Upper lobe of left lung (tissue), 6 donors: ENCODE data around the gene FGF9. TPM values are rescaled to one million over a fixed set of nuclear protein-coding genes. Genes with fewer than 3 reads are reported as not detected.
A peak's percentile ranks its signal among the peaks of the same experiment; 100 is the strongest.

Source experiments
- ATAC-seq, 2 donors: fragments of 200-7000 bp; cut with Tn5 transposase; one replicate each; pipeline ENCODE4 v1.9.1; 2022; ENCODE audit warnings: mild to moderate bottlenecking in 2 of 2, moderate library complexity in 2 of 2; ENCODE audit not compliant: low FRiP score in 2 of 2
- DNase-seq, 2 donors: peaks; one replicate each; pipeline ENCODE4 v3.0.0-alpha.2; 2019 to 2020
- H3K27ac ChIP-seq, 4 donors: fragments of 200-600 bp; sonication (generic); one replicate each; pipeline ENCODE4 v1.5.1; 2016 to 2019
- H3K27me3 ChIP-seq, 4 donors: fragments of 200-600 bp; sonication (generic); one replicate each; pipeline ENCODE4 v1.5.1; 2017 to 2019
- H3K36me3 ChIP-seq, 4 donors: fragments of 200-600 bp; sonication (generic); one replicate each; pipeline ENCODE4 v1.5.1; 2016 to 2019
- H3K4me1 ChIP-seq, 4 donors: fragments of 200-600 bp; sonication (generic); one replicate each; pipeline ENCODE4 v1.5.1; 2018 to 2019
- H3K4me3 ChIP-seq, 4 donors: fragments of 200-600 bp; sonication (generic); one replicate each; pipeline ENCODE4 v1.5.1; 2017 to 2019; ENCODE audit warnings: mild to moderate bottlenecking in 2 of 4, moderate library complexity in 1 of 4
- H3K9me3 ChIP-seq, 4 donors: fragments of 200-600 bp; sonication (generic); one replicate each; pipeline ENCODE4 v1.5.1; 2018 to 2019
- CTCF ChIP-seq, 6 experiments: fragments of 450-650 bp in 4 of 6; fragments of 200-600 bp in 2 of 6; sonication (generic) in 2 of 6; IDR thresholded peaks; one replicate each; pipeline ENCODE4 v1.5.1; 2016 to 2019; ENCODE audit warnings: antibody characterized with exemption in 6 of 6
- EP300 ChIP-seq, 4 donors: sonication (generic); formaldehyde crosslinking; IDR thresholded peaks; one replicate each; pipeline ENCODE4 v1.5.1; 2017; ENCODE audit warnings: antibody characterized with exemption in 4 of 4, control low read depth in 2 of 4
- POLR2A ChIP-seq, 4 donors: fragments of 450-650 bp; IDR thresholded peaks; one replicate each; pipeline ENCODE4 v1.5.1; 2016 to 2017; ENCODE audit warnings: antibody characterized with exemption in 4 of 4, mild to moderate bottlenecking in 2 of 4
- POLR2AphosphoS5 ChIP-seq, 2 donors: sonication (generic); formaldehyde crosslinking; IDR thresholded peaks; one replicate each; pipeline ENCODE4 v1.5.1; 2017; ENCODE audit warnings: antibody characterized with exemption in 2 of 2
- WGBS, 2 donors: methylation state at CpG; one replicate each; pipeline ENCODE4 v1.1.5; 2017 to 2018; 5-methylcytosine and 5-hydroxymethylcytosine counted together
- total RNA-seq, 6 donors: library from RNA; depleted of rRNA in 4 of 6; stranded (reverse); fragments of >200 nt in 4 of 6; gene quantifications; one replicate each; pipeline versions ENCODE4 v1.1.0 to v1.2.1, GENCODE V29; 2016 to 2021
- donor health status: DM: no; HTN: no; CAD: no; lungs with moderate emphysema.
- donor health status: DM: no; HTN: yes; CAD: no; lungs with severe emphysema.

The FGF9 gene
- total RNA-seq, 6 donors from 2014 or later, result 0.11 to 3.6 (median 0.79) TPM; not detected in 1

DNA sequence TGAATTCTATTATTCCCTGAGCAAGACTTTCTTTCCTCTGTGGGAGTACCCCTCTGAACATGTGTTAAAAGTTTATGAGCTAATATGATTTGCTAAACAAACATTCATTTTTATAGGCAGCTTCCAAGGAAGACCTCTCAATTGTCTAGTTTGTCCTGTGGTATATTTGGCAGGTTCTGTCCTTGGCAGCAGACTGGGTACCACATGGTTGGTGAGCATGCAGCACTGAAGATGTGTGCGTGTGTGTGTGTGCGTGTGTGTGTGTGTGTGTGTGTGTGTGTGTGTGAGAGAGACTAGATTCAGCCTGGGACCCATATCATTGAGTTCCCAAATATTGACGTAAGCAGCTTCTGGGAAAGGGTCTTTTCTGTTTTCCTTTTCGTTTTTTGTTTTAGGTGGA, 24.0 kb downstream of the FGF9 start:
- H3K4me1 ChIP-seq, result peaks cover 0 to 13% (median 2%) of the 10 kb centered on the region in 4 donors
- WGBS, 2 donors, result 78 to 86% methylated on average over 4 of the region's 4 CpGs
- ATAC-seq, result no peak
- H3K9me3 ChIP-seq, result no peaks in the 10 kb centered on the region
- no peak overlapping the region for H3K27ac ChIP-seq
- no peaks in the 10 kb centered on the region for H3K36me3 ChIP-seq
- no peak overlapping the region for H3K4me3 ChIP-seq
- no peak for TF ChIP-seq POLR2AphosphoS5 (IDR thresholded peaks at IDR 0.05)
- no peak for TF ChIP-seq POLR2A (IDR thresholded peaks at IDR 0.05)
- TF ChIP-seq CTCF (IDR thresholded peaks at IDR 0.05), result no peak
- TF ChIP-seq EP300 (IDR thresholded peaks at IDR 0.05), result no peak
- H3K27me3 ChIP-seq, result no peaks in the 10 kb centered on the region
- DNase-seq, result no peak

DNA sequence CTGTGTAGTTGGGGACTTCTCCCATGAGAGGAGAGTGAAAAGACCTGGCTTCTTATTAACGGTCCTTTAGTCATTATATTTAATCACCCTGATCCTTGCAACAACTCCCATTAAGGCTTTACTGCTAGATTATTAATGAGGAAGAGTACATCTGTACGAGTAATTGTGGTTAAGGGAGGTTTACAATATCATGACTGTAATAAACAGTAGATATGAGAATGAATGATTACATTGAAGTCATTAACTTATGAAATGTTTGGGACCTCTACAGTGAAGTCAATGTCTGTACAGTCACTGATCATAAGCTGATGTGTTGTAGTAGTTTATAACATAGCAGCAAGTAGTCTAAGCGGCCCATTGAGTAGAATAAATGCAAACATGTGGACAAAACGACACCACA, 24.7 kb downstream of the FGF9 start:
- Histone ChIP-seq H3K9me3 (no peaks in the 10 kb centered on the region), H3K36me3 (no peaks in the 10 kb centered on the region), H3K27me3 (no peaks in the 10 kb centered on the region), H3K27ac (no peak overlapping the region), H3K4me1 (peaks cover 0 to 13% (median 2%) of the 10 kb centered on the region in 4 donors), H3K4me3 (no peak overlapping the region)
- DNase-seq, result no peak
- WGBS, 2 donors, result 80 to 88% methylated on average over 4 of the region's 4 CpGs
- no peak for ATAC-seq
- TF ChIP-seq CTCF (IDR thresholded peaks at IDR 0.05), result no peak

GRCh38 chr13:21696865-21697448, 26.1 kb downstream of the FGF9 start:
- DNase-seq (no peak), ATAC-seq (no peak)
- 40 to 56% methylated on average over 3 of the region's 3 CpGs for WGBS, 2 donors
- peaks cover 0 to 13% (median 2%) of the 10 kb centered on the region in 4 donors for H3K4me1 ChIP-seq
- no peak overlapping the region for H3K27ac ChIP-seq
- H3K36me3 ChIP-seq, result no peaks in the 10 kb centered on the region
- peak in 1 of 4 donors; percentile 54 for TF ChIP-seq EP300 (IDR thresholded peaks at IDR 0.05)
- TF ChIP-seq POLR2A (IDR thresholded peaks at IDR 0.05), result no peak
- no peak overlapping the region for H3K4me3 ChIP-seq
- no peaks in the 10 kb centered on the region for H3K9me3 ChIP-seq
- H3K27me3 ChIP-seq, result no peaks in the 10 kb centered on the region

GRCh38 chr13:21698817-21699679, 28.2 kb downstream of the FGF9 start:
- ATAC-seq (peak in 1 of 2 donors; percentile 34), DNase-seq (peak in 1 of 2 donors; percentile 47)
- no peaks in the 10 kb centered on the region for H3K36me3 ChIP-seq
- H3K27ac ChIP-seq, result no peak overlapping the region
- no peaks in the 10 kb centered on the region for H3K27me3 ChIP-seq
- peaks cover 0 to 13% (median 2%) of the 10 kb centered on the region in 4 donors for H3K4me1 ChIP-seq
- 55% methylated on average over 5 of the region's 5 CpGs for WGBS, 2 donors
- no peak for TF ChIP-seq CTCF (IDR thresholded peaks at IDR 0.05)
- TF ChIP-seq EP300 (IDR thresholded peaks at IDR 0.05), result no peak
- TF ChIP-seq POLR2A (IDR thresholded peaks at IDR 0.05), result no peak
- TF ChIP-seq POLR2AphosphoS5 (IDR thresholded peaks at IDR 0.05), result no peak
- no peaks in the 10 kb centered on the region for H3K9me3 ChIP-seq
- no peak overlapping the region for H3K4me3 ChIP-seq

- H3K36me3 ChIP-seq, result no peaks in the 10 kb centered on the region
- no peaks in the 10 kb centered on the region for H3K27me3 ChIP-seq
- no peak overlapping the region for H3K4me3 ChIP-seq
- TF ChIP-seq POLR2A (IDR thresholded peaks at IDR 0.05) (no peak), CTCF (IDR thresholded peaks at IDR 0.05) (no peak), EP300 (IDR thresholded peaks at IDR 0.05) (no peak), POLR2AphosphoS5 (IDR thresholded peaks at IDR 0.05) (no peak)
- peaks cover 0 to 13% (median 2%) of the 10 kb centered on the region in 4 donors for H3K4me1 ChIP-seq
- H3K27ac ChIP-seq, result no peak overlapping the region
- no peaks in the 10 kb centered on the region for H3K9me3 ChIP-seq
- DNase-seq (no peak), ATAC-seq (no peak)
- 91 to 92% methylated on average over 10 of the region's 10 CpGs for WGBS, 2 donors
Observed at GRCh38 chr13:21701460-21701859, 30.6 kb downstream of the FGF9 start.
